GM19324 (cell line): ENCODE results near the gene VPS13A.
"Not testable (repeated sequence)": the region's sequence is repeated elsewhere in the genome, so short reads cannot be mapped to it uniquely, and the experiment has no call there.

Experiments
- ATAC-seq: cut with Tn5 transposase; IDR thresholded peaks from one replicate; pipeline ENCODE4 v1.9.1; 2021; ENCODE audit warnings: mild to moderate bottlenecking, moderate library complexity; ENCODE audit not compliant: unreplicated experiment, low FRiP score

VPS13A gene

DNA sequence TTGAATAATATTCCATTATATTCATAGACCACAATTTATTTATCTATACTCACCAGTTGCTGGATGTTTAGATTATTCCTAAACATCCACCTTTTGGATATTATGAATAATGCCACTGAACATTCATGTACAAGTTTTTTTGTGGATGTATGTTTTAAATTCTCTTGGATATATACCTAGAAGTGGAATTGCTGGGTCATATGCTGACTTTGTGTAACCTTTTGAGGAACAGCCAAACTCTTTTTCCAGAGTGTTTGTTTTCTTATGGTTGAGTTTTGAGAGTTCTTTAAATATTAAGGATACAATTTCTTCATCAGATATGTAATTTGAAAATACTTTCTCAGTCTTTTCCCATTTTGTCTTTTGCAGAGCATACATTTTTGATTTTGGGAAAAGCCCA lies 2.7 kb downstream of the VPS13A start:
- ATAC-seq, result no peak

DNA sequence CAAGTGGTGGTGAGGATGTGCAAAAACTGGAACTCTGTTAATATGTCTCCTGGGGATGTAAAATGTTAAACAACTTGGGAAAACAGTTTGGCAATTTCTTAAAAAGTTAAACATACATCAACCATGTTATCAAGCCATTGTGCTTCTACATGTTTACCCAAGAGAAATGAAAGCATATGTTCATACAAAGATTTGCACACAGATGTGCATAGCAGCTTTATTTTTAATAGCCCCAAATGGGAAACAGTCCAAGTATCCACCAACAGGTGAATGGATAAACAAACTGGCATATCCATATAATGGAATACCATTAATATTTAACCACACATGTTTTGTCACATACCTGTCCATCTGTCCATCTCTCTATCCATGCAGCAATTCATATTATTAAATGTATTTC lies 6.2 kb downstream of the VPS13A start:
- no peak for ATAC-seq

DNA sequence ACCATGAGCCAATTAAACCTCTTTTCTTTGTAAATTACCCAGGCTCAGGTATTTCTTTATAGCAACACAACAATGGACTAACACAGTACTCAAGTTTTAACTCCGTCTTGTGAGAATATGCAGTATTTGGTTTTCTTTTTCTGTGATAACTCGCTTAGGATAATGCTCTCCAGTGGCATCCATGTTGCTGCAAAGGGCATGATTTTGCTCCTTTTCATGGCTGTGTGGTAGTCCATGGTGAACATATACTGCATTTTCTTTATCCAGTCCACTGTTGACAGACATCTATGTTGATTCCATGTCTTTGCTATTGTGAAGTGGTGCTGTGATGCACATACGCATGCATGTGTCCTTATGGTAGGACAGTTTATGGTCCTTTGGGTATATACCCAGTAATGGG lies 10.9 kb downstream of the VPS13A start:
- no peak for ATAC-seq

DNA sequence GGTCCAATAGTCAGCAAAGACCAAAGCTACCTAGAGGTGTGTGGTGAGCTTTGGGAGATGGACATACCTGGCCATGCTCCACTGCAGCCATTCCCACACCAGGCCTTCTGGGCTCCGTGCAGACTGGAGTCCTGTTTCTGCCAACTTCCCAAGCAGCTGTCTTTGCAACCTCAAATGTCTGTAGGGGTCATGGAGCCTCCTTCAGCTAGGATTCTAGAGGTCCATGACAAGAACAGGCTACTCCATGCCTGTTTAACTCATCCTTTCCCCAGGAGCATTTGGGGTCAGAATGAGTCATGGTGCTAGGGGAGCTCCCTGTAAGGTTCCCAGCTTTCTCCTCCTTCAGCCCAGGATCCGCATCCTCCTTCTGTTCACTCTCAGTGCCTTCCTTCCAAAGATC lies 17.1 kb downstream of the VPS13A start:
- no peak for ATAC-seq

DNA sequence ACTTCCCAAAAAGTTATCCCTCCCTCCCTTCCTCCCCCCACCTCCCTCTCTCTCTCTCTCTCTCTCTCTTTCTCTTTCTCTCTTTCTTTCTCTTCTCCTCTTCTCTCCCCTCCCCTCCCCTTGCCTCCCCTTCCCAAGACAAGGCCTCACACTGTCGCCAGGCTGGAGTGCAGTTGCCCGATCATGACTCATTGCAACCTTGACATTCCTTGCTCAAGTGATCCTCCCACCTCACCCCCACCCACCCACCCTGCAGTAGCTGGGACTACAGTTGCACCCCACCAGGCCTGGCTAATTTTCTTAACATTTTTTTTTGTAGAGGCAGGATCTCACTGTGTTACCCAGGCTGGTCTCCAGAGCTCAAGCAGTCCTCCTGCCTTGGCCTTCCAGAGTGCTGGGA lies 32.8 kb downstream of the VPS13A start:
- no peak for ATAC-seq

DNA sequence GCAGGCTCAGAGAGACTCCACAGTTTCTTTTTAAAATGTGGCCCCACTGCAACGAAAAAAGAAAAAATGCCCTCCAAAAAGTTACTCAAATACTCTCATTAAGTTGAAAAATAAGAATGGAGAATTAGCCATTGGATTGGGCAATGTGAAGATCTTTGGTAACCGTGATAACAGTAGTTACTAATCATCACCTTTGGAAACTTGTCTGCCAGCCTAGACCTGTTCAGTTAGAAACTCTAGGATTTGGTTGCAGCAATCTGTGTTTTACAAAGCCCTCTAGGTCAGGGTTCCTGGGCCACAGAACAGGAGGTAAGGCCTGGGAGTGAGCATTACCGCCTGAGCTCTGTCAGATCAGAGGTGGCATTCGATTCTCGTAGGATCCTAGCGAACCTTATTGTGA lies 34.2 kb downstream of the VPS13A start:
- no peak for ATAC-seq

DNA sequence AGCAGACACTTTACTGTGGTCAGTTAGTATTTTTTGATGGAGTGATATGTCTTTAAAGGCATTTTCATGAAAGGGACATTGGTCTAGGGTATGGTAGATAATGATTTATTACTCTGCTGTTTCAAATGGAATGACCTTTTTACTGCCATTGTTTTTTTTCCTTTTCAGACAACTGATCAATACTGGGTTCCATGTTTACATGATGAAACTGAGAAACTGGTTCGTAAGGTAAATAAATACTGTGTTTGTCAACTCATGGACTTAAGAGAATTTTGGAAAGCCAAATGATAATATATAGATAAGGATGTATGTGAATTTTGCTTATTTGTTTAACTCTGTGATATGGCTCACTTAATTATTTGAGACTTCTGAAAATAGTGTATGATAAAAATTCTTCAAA lies 35.5 kb downstream of the VPS13A start:
- ATAC-seq, result no peak

DNA sequence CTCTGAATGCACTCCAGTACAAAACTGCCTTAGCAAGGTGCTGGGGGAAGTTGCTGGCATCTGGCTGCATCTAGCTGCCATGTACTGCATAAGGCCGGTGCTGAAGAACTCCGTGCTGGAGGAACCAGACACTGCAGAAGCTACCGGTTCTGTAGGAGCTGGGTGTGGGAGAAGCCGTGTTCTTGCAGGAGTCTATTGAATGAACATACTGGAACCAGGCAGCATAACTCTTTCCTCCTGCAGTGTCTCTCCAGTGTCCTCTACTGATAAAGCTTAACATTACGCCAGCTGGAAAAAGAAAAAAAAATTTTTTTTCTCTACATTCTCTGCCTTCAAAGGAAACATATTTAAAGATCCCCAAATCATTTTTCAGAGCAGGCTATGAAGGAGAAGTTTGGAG lies 38.5 kb downstream of the VPS13A start:
- ATAC-seq, result no peak

DNA sequence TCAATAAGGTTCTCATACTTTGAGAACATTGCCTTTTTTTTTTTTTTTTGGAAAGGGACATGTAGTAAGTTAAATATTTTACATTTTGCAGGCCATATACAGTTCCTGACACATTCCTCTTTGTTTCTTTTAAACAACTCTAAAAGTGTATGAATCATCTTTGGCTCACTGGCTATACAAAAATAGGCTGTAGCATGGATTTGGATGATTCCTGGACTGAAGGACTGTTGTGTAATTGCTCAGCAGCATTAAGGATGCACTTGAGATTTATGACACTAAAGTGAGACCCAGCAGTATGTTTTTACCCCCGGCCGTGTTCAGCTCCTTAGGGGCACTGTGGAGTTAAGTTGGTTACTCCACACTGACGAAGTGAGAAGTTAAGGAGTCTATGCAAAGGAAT lies 41.3 kb downstream of the VPS13A start:
- ATAC-seq, result no peak

DNA sequence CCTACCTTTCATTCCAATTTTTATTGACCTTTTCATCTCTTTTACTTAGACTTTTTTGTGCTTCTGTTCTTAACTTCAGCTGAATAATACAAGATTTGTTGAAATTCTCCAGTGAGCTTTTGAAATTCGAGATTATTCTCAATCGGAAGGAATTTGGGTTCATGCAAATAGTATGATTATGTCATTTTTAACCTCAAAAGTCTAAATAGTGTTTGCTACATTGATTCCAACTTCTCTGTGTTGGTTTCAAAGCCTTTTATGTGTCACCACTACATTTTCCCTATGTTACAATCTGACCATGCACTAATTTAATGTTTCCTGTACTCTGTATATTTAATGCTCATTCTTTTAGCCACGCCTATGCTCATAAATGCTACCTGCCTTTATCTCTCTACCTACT lies 44.1 kb downstream of the VPS13A start:
- no peak for ATAC-seq

DNA sequence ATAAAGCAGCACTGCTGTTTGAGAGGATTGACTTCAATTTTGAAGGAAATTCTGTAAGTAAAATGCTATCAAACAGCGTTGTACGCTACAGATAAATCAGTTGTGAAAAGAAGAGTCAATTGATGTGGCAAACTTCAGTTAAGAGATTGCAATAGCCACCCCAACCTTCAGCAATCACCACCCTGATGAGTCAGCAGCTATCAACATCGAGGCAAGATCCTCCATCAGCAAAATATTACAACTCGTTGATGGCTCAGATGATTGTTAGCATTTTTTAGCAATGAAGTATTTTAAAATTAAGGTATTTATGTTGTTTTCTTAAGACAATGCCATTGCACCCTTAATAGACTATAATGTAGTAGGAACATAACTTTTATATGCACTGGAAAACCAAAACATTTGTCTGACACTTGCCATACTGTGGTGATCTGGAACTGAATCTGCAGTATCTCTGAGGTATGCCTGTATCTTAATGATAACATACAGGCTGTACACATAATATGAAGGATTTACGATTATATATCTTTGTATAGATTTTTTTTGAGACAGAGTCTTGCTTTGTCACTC lies 47.5 kb downstream of the VPS13A start:
- ATAC-seq, result no peak

DNA sequence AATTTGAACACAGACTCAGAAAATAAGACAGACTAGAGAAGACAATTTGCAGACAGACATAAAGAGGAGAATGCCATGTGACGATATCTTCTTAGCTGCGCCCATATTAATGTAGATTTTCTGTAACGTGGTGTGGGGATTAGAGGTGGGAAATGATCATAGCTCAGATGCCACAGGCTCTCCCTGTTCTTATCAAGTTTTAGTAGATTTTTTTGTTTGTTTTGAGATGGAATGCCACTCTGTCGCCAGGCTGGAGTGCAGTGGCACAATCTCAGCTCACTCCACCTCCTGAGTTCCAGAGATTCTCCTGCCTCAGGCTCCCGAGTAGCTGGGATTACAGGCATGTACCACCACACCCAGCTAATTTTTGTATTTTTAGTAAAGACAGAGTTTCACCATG lies 59.4 kb downstream of the VPS13A start:
- no peak for ATAC-seq

DNA sequence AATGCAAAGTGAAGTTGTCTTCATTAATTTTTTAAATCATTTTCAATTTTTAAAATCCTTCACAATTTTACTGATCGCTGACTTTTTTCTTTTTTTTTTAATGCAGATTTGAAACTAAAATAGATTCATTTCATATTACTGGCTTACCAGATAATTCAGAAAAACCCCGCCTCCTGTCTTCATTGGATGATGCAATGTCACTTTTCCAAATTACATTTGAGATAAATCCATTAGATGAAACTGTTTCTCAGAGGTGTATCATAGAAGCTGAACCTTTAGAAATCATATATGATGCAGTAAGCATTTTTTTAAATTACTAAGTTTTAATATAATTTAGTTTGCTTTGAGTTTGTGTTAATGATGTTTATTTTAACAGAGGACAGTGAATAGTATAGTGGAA lies 60.6 kb downstream of the VPS13A start:
- ATAC-seq, result no peak

DNA sequence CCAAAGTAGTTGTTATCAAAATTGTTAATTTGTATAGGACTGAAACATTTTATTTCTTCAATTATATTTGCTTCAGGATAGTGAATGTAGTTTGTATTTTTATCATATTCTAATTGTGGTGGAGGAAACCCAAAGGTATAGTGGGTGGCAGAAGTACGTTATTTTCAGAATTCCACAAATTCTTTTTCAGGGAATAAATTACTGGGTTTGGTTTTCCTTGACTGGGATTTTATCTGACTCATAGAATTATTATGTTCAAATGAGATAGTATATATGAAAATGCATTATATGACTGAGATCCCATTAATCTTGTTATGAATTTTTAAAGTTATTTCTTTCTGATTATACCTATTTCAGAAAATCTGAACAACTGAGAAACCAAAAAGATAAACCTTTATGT lies 73.7 kb downstream of the VPS13A start:
- ATAC-seq, result no peak

DNA sequence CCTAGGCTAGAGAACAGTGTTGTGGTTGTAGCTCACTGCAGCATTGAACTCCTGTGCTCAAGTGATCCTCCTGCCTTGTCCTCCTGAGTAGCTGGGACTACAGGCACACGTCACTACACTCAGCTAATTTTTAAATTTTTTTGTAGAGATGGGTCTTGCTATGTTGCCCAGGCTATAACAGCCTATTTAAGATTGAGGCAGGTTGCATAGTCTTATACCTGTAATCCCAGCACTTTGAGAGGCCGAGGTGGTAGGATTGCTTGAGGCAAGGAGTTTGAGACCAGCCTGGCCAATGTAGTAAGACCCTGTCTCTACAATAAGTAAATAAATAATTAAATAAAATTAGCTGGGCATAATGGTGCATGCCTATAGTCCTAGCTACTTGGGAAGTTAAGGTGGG lies 79.9 kb downstream of the VPS13A start:
- no peak for ATAC-seq

DNA sequence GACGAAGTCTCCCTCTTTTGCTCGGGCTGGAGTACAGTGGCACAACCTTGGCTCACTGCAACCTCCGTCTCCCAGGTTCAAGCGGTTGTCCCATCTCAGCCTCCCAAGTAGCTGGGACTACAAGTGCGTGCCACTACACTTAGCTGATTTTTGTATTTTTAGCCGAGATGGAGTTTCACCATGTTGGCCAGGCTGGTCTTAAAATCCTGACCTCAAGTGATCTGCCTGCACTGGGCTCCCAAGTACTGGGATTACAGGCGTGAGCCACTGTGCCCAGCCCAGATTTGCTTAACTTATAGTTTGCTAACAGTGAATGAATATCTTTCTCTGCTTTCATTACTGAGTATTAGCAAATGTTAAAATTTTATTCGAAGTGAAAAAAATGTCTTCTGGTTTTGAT lies 84.3 kb downstream of the VPS13A start:
- no peak for ATAC-seq

DNA sequence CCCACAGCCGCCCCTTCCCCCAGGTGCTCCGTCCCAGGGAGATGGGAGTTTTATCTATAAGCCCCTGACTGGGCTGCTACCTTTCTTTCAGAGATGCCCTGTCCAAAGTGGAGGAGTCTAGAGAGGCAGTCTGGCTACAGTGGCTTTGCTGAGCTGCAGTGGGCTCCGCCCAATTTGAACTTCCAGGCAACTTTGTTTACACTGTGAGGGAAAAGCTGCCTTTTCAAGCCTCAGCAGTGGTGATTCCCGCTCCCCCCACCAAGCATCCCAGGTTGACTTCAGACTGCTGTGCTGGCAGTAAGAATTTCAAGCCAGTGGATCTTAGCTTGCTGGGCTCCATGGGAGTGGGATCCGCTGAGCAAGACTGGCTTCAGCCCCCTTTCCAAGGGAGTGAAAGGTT lies 90.4 kb downstream of the VPS13A start:
- ATAC-seq, result not testable (repeated sequence)

DNA sequence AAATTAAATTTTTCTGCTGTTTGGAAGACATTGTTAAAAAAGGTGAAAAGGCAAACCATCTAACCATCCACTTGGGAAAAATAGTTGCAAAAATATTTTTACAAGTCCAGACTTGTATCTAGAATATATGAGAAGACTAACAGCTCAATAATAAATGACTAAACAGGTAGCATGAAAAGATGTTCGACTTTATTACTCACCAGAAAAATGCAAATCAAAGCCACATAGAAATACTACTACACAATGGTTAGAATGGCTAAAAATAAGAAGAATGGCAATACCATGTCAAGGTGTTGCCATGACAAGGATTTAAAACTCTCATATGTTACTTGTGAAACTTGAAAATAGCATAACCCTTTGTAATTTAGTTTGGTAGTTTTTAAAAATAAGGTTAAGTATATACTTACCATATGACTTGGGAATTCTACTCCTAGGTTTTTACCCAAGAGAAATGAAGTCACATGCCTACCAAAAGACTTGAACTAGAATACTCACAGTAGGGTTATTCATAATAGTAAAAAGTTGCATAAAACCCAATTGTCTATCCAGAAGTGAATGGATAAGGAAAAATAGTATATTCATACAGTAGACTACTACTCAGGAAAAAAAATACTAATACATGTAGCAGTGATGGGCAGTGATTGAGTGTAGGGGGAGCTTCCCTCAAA lies 93.8 kb downstream of the VPS13A start:
- no peak for ATAC-seq

DNA sequence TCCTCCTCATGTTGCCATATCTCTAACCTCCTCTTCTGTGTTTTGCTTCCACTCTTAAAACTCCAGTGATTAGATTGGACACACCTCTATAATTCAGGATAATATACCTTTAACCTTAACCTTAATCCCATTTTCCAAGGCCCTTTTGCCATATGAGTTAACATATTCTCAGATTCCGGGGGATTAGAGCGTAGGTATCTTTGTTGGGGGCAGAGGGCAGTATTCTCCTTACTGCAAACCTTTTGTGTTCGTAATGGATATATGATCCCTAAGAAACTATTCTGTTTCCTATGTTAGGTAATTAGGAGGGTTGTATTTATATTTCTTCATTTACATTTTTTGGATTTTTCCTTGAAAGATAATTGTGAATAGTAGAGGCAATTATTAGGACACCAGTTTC lies 99.5 kb downstream of the VPS13A start:
- ATAC-seq, result no peak

DNA sequence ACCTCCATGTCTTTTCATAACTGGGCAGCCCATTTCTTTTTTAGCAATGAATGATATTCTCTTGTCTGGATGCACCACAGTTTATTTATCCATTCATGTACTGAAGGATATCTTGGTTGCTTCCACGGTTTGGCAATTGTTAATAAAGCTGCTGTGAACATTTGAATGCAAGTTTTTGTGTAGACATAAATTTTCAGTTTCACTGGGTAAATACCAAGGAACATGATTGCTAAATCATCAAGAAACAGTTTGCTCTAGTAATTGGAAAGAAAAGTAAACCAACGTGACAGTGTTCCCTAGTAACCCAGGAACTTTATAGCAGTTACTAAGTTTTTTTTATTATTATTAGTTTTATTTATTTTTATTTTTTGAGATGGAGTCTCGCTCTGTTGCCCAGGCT lies 100.4 kb downstream of the VPS13A start:
- no peak for ATAC-seq

DNA sequence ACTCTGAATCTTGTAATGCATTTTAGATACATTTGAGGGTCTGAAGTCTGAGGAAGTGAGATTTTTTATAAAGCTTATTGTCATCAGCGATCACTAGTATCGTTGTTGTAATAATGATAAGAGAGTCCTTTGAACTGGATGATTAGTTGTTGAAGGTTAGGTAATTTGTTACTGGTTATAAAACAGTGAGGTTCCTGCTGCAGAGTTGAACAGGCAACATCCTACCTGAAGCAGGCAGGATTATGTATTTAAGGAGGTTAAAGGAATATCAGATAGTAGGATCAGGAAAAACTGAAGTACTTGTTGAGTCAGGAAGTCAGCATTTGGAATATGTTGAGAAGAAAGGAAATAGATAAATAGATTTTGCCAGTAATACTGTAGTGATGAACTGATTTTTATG lies 106.7 kb downstream of the VPS13A start:
- ATAC-seq, result no peak

DNA sequence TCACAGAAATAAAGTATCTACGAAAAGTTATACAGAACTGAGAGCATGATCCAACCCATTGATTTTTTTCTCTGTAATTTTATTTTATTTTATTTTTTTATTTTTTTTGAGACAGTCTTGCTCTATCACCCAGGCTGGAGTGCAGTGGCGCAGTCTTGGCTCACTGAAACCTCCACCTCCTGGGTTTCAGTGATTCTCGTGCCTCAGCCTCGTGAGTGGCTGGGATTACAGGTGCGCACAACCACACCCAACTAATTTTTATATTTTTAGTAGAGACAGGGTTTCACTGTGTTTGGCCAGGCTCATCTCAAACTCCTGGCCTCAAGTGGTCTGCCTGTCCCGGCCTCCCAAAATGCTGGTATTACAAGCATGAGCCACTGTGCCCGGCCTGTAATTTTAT lies 107.3 kb downstream of the VPS13A start:
- ATAC-seq, result no peak

DNA sequence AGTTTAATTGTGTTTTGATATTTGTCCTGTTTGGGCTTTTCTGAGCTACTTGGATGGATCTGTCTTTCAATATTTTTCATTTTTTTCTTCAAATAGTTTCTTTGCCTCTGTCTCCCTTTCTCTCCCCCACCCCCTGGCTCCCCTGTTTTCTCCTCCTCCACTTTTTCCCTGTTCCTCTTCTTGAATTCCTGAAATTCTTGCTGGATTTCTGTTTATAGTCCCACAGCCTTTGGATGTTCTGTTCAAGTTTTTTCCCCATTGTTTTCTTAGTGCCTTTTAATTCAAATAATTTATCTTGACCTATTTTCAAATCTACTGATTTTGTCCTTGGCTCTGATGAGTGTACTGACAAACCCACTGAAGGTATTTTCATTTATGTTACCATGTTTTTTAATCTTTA lies 113.0 kb downstream of the VPS13A start:
- ATAC-seq, result no peak
